HUES48 (cell line): ENCODE measurements around the gene FCMR.

ENCODE experiments used
- H3K27ac ChIP-seq: one replicate; pipeline ENCODE4 v1.7.0; 2013; ENCODE audit warnings: low read depth, low read length, inconsistent platforms
- H3K27me3 ChIP-seq: 2 replicates; pipeline ENCODE4 v1.6.1; 2013; ENCODE audit warnings: mild to moderate bottlenecking, low read length; ENCODE audit not compliant: control insufficient read depth, insufficient read depth
- H3K36me3 ChIP-seq: 2 replicates; pipeline ENCODE4 v1.6.1; 2013; ENCODE audit warnings: low read length; ENCODE audit not compliant: control insufficient read depth, insufficient read depth
- H3K4me1 ChIP-seq: 2 replicates; pipeline ENCODE4 v1.6.1; 2013; ENCODE audit warnings: mild to moderate bottlenecking, low read length; ENCODE audit not compliant: control insufficient read depth, insufficient read depth
- H3K4me3 ChIP-seq: 2 replicates; pipeline ENCODE4 v1.5.1; 2013; ENCODE audit warnings: mild to moderate bottlenecking, low read depth, low read length
- H3K9ac ChIP-seq: 2 replicates; pipeline ENCODE4 v1.6.1; 2013; ENCODE audit warnings: mild to moderate bottlenecking, low read depth, low read length, moderate library complexity
- H3K9me3 ChIP-seq: 2 replicates; pipeline ENCODE4 v1.6.1; 2013; ENCODE audit warnings: low read length; ENCODE audit not compliant: control insufficient read depth, insufficient read depth

FCMR gene

GRCh38 chr1:206897175-206897574 lies 24.6 kb downstream of the FCMR start, which contains the start of gene IL24:
TSS of gene IL24 (plus strand) at chr1:206897443. CDS start at chr1:206897833, 390 bp downstream.
- Histone ChIP-seq H3K9ac (no peak within 1 kb of the TSS), H3K27me3 (no peaks in the 10 kb centered on the region), H3K36me3 (no peaks in the 10 kb centered on the region), H3K4me1 (no peaks in the 10 kb centered on the region), H3K4me3 (no peak within 1 kb of the TSS), H3K27ac (no peak within 1 kb of the TSS), H3K9me3 (no peaks in the 10 kb centered on the region)

- no peak overlapping the region for H3K27ac ChIP-seq
- H3K4me3 ChIP-seq: no peak overlapping the region
Measured at GRCh38 chr1:206896261-206896660, 25.5 kb downstream of the FCMR start.

GRCh38 chr1:206895837-206896242 lies 25.9 kb downstream of the FCMR start:
- Histone ChIP-seq H3K9ac (no peak overlapping the region), H3K4me3 (no peak overlapping the region), H3K27me3 (no peaks in the 10 kb centered on the region), H3K27ac (no peak overlapping the region), H3K9me3 (no peaks in the 10 kb centered on the region), H3K4me1 (no peaks in the 10 kb centered on the region), H3K36me3 (no peaks in the 10 kb centered on the region)

More at GRCh38 chr1:206896261-206896660, 25.5 kb downstream of the FCMR start:
- Histone ChIP-seq H3K9ac (no peak overlapping the region), H3K4me1 (no peaks in the 10 kb centered on the region), H3K9me3 (no peaks in the 10 kb centered on the region), H3K36me3 (no peaks in the 10 kb centered on the region), H3K27me3 (no peaks in the 10 kb centered on the region)

GRCh38 chr1:206895325-206895724 lies 26.4 kb downstream of the FCMR start:
- no peaks in the 10 kb centered on the region for H3K36me3 ChIP-seq
- H3K9ac ChIP-seq: no peak overlapping the region
- H3K4me3 ChIP-seq: no peak overlapping the region
- no peaks in the 10 kb centered on the region for H3K9me3 ChIP-seq
- no peak overlapping the region for H3K27ac ChIP-seq
- no peaks in the 10 kb centered on the region for H3K27me3 ChIP-seq
- peaks cover 4% of the 10 kb centered on the region; the same call in 1 of the 2 replicates for H3K4me1 ChIP-seq

GRCh38 chr1:206893380-206893779 lies 28.4 kb downstream of the FCMR start:
- Histone ChIP-seq H3K4me3 (no peak overlapping the region), H3K27ac (no peak overlapping the region), H3K9me3 (no peaks in the 10 kb centered on the region), H3K9ac (no peak overlapping the region), H3K27me3 (no peaks in the 10 kb centered on the region), H3K4me1 (peaks cover 9% of the 10 kb centered on the region), H3K36me3 (no peaks in the 10 kb centered on the region)

GRCh38 chr1:206892351-206892984 lies 29.3 kb downstream of the FCMR start:
- Histone ChIP-seq H3K4me1 (peaks cover 9% of the 10 kb centered on the region), H3K9me3 (no peaks in the 10 kb centered on the region), H3K4me3 (no peak overlapping the region), H3K36me3 (no peaks in the 10 kb centered on the region), H3K27ac (no peak overlapping the region), H3K27me3 (no peaks in the 10 kb centered on the region), H3K9ac (no peak overlapping the region)

GRCh38 chr1:206891412-206891811 lies 30.3 kb downstream of the FCMR start:
- H3K4me3 ChIP-seq: no peak overlapping the region

GRCh38 chr1:206890125-206891060 lies 31.3 kb downstream of the FCMR start:
- Histone ChIP-seq H3K9ac (no peak overlapping the region), H3K27me3 (no peaks in the 10 kb centered on the region), H3K27ac (no peak overlapping the region), H3K4me1 (peaks cover 9% of the 10 kb centered on the region), H3K4me3 (no peak overlapping the region), H3K36me3 (no peaks in the 10 kb centered on the region), H3K9me3 (no peaks in the 10 kb centered on the region)

More at GRCh38 chr1:206891412-206891811, 30.3 kb downstream of the FCMR start:
- Histone ChIP-seq H3K27ac (no peak overlapping the region), H3K4me1 (peaks cover 9% of the 10 kb centered on the region), H3K36me3 (no peaks in the 10 kb centered on the region), H3K9ac (no peak overlapping the region), H3K27me3 (no peaks in the 10 kb centered on the region), H3K9me3 (no peaks in the 10 kb centered on the region)

GRCh38 chr1:206887701-206888100 lies 34.0 kb downstream of the FCMR start:
- Histone ChIP-seq H3K9me3 (no peaks in the 10 kb centered on the region), H3K27ac (no peak overlapping the region), H3K9ac (no peak overlapping the region), H3K27me3 (no peaks in the 10 kb centered on the region), H3K36me3 (no peaks in the 10 kb centered on the region), H3K4me3 (no peak overlapping the region), H3K4me1 (peaks cover 9% of the 10 kb centered on the region)

- no peaks in the 10 kb centered on the region for H3K9me3 ChIP-seq
- H3K9ac ChIP-seq: no peak overlapping the region
- no peak overlapping the region for H3K27ac ChIP-seq
- H3K4me3 ChIP-seq: no peak overlapping the region
- H3K4me1 ChIP-seq: peaks cover 9% of the 10 kb centered on the region
- H3K36me3 ChIP-seq: no peaks in the 10 kb centered on the region
- H3K27me3 ChIP-seq: no peaks in the 10 kb centered on the region
Measured at GRCh38 chr1:206886831-206887230, 34.9 kb downstream of the FCMR start.
